ENCODE results near the gene LAMTOR2. TPM values are rescaled to one million over a fixed set of nuclear protein-coding genes. Genes with fewer than 3 reads are reported as not detected.

The LAMTOR2 gene
- total RNA-seq, 1 donor from 2014 or later: 65.6 TPM

DNA sequence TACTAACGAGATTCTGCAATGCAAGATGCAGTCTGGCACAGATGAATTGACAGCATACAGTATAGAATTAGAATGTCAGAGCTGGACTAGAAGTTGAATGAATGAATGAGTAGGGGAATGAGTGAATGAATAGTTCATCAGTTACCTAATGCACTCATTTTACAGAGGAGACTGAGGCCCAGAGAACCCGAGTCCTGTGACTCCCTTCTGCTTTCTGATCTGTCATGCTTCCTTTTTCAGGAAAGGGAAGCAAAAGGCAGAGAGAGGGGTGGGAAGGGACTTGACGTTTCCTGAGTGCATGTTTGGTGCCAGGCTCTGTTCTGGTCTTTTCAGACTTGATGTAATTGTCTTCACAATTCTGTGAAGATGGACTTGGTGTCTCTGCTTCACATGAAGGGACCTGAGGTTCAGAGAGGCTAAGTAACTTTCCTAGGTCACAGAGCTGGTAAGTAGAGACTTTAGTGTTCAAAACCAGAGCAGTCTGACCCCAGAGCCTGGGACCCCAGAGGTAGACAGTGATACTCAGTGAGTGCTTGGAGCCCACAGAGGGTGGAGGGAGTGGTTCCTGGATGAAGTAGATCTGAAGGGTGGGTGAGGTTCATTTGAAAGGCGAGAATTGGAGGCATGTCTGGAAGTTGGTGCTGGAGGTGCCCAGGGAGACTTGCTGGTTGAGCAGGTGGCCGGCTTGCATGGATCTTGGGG, 35.7 kb downstream of the LAMTOR2 start:
- DNase-seq (no peak), ATAC-seq (peak; percentile 22)
- intact Hi-C loops (cut with micrococcal nuclease): no loop called here

DNA sequence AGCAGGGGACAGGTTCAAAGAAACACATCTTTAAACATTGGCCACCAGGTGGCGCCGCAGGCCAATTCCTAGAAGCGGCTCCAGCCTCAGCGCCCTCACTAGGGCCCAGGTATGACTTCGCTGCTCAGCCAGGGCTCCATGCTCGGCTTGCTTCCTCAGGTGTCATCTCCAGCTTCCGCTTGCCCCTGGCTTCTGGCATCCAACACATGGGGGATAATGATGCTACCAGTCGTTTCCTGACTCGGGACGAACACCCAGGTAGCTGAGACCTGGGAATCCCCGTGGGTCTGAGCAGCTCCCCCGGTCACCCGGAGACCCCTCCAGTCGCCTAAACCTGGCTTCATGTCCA, 36.2 kb downstream of the LAMTOR2 start:
- ATAC-seq: peak; percentile 79
- intact Hi-C loops (cut with micrococcal nuclease): no loop called here
- DNase-seq: peak; percentile 89

DNA sequence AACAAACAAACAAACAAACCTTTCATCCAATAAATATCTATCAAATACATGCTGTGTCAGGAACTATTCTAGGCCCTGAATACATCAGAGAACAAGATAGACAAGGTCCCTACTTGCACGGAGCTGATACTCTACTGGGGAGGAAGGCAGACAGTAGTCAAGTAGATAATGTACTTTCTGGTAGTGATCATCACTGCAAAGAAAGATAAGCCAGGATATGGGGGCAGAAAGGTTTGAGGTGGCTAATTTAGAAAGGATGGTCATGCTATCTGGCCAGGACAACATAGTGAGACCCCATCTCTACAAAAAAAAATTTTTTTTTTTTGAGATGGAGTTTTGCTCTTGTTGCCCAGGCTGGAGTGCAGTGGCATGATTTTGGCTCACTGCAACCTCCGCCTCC, 37.0 kb downstream of the LAMTOR2 start:
- intact Hi-C loops (cut with micrococcal nuclease): no loop called here
- no peak for ATAC-seq
- no peak for DNase-seq

DNA sequence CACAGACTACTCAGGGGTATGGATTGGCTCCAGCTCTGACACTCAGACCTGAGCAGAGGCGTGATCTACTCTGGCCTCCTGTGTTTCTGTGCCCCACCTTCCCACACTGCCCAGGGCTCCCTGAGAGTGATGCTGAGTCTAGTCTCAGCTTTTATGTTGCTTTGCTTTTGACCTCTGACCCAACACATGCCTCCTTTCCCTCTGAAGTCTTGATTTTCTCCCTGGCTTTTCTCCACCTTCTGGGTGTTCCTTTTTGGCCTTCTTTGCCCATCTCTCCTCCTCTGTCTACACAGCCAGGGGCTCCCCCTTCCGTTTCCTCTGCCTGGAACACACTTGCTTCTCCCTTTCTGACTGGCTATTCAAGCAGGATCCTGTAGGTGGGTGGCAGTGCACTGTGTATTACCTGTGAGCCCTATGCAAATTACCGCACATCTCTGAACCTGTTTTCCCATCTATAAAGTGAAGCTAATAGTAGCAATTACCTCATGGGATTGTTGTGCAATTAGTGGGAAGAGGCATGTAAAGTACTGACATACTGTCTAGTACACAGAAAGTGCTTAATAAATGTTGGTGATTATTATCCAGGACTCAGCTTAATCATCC, 41.4 kb downstream of the LAMTOR2 start:
- DNase-seq: no peak
- intact Hi-C loops (cut with micrococcal nuclease): loop anchor here (2.0 kb wide), 1 partner anchor 35 kb away; no protein-coding TSS in a partner anchor

DNA sequence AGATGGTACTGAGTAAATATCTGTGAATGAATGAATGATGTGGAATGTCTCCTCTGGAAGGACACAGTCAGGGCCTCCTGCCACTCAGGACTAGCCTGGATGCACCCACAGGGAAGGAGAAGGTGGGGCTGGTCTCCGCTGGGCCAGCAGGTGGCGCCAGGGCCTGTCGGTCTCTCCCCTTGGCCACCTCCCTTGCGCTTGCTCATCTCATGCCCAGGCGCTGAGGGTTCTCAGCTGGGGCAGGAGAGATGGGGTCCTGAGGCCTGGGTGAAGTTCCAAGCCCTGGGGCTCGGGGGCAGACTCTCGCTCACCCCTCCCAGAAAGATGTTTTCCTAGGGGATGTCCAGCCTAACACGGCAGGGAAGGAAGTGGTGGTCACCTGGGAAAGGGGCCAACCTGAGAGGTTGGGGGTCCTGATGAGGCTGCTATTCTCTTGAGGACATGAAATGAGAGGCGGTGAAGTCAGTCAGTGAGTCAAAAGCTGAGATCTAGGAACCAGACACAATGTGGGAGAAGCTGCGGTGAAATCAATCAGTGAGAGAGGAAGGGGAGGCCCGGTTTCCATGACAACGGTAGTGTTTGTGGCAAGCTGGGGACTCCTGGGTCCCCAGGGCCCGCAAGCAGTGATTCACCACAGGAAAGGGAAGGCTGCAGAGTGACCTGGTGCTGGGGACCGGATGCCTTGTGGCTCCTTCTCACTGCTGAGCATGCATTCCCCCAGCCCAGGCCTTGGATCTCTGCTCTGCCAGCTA, 42.2 kb downstream of the LAMTOR2 start:
- peak; percentile 95 for DNase-seq
- intact Hi-C loops (cut with micrococcal nuclease): loop anchor here (2.0 kb wide), 1 partner anchor 34 kb away; no protein-coding TSS in a partner anchor
- peak; percentile 97 for ATAC-seq

More for the DNA sequence above, 41.4 kb downstream of the LAMTOR2 start:
- no peak for ATAC-seq

DNA sequence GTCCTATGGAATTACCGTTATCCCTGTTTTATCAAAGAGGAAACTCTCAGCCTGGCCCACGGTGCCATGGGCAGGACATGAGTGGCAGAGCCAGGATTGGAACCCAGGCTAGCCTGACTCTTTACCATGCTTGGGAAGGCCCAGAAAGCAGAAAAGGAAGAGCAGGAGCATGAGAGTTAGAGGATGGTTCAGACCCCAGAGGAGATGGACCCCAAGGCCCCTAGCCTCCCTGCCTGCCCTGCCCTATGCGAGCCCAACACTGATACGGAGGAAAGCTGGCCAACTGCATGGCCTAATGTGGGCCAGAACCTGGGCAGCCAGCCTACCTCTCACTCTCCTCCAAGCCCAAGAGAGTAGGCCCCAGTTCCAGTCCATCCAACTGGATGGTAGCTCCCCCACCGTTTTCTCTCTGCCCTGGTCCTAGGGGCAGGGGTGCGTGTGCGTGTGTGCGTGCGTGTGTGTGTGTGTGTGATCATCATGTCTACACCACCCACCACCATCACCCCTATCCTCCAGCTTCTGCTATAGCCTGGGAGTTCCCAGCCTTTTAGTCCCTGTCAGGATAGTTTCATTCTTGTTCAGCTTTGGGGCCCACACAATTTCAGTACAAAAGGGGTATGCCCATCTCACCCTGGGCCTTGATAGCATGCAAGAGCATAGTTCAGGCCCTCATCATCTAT, 43.1 kb downstream of the LAMTOR2 start:
- DNase-seq (no peak), ATAC-seq (no peak)
- intact Hi-C loops (cut with micrococcal nuclease): loop anchor here (2.0 kb wide), 1 partner anchor 33 kb away; no protein-coding TSS in a partner anchor

DNA sequence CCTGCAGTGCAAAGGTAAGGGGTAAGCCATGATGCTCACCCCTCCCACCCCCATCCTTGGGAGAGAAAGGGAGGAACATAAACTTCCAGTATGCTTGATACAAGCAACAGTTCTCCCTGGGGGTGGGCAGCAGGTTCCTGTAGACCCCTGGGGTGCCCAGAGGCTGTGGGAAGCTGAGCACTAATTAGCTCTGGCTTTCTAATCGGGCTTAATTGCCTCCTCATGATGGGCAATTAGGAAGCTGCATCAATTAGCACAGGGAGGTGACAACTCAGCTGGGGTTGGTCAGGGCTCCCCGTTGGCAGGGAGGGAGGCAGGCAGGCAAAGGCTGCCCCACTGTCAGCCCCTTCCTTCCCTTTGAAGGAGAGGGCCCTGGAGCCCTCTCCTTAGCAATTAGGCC, 44.2 kb downstream of the LAMTOR2 start:
- ATAC-seq (no peak), DNase-seq (no peak)
- intact Hi-C loops (cut with micrococcal nuclease): no loop called here

DNA sequence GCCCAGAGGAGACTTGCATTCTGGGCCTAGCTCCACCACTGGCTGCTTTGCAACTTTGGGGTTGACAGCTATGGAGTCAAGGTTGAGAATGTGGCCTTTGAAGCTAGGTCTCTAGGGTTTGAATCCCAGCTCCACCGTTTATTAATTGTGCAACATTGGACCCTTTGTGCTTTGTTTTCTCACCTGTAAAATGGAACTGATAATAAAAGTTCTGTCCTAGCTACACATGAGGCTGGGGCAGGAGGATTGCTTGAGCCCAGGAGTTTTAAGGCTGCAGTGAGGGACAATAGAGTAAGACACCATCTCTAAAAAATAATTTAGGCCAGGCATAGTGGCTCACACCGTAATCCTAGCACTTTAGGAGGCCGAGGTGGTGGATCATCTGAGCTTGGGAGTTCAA, 44.7 kb downstream of the LAMTOR2 start:
- ATAC-seq (no peak), DNase-seq (no peak)
- intact Hi-C loops (cut with micrococcal nuclease): no loop called here

DNA sequence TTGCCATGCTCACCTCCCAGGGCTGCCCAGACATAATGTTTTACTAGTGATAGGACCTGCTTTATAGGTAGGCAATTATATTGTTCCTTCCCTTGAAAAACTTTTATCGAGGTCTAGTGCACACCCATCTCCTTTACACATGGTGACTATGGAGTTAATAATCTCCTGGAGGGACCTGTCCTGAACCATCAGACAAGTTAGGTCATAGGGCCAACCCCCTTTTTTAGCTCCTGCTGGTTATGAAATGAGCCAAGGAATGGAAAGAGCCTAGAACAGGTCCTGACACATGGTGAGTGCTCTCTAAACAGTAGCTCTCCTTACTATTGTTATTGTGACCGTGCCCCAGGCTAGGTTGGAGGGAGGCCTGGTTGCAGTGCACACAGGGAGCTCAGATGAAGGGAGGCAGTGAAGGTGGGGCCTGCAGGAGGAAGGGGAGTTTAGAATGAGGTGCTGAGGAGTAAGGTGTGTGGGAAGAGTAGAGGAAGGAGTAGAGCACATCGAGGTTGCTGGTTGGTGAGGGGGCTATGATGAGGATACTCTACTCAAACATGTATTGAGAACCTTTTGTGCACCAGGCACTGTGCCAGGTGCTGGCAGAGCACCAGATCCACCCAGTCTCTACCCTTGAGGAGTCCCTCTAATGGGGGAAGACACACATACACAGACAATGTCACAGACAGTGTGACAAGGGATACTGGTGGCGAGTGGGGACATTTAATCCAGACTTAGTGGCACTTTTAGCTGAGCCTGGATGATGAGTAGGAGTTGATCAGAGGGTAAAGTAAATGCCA, 45.8 kb downstream of the LAMTOR2 start:
- DNase-seq (no peak), ATAC-seq (no peak)
- intact Hi-C loops (cut with micrococcal nuclease): no loop called here

DNA sequence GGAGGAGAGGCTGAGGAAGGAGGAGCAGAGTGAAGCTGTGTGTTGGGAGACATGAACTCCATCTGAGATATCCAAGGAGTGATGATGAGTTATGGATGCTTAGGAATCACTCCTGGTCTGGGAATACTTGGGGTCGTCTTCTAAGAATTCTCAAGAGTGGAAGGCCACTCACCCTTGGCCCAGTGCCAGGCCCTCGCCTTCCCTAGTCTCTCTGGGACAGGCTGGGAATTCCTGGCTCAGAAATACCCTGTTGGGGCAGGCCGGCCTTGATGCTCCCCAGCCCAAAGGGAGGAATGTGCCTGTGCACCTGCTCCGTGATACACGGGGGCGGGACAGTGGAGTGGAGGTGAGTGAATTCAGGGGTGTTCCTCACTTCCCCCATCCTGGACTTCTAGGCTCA, 47.3 kb downstream of the LAMTOR2 start:
- DNase-seq (peak; percentile 57), ATAC-seq (no peak)
- intact Hi-C loops (cut with micrococcal nuclease): no loop called here

DNA sequence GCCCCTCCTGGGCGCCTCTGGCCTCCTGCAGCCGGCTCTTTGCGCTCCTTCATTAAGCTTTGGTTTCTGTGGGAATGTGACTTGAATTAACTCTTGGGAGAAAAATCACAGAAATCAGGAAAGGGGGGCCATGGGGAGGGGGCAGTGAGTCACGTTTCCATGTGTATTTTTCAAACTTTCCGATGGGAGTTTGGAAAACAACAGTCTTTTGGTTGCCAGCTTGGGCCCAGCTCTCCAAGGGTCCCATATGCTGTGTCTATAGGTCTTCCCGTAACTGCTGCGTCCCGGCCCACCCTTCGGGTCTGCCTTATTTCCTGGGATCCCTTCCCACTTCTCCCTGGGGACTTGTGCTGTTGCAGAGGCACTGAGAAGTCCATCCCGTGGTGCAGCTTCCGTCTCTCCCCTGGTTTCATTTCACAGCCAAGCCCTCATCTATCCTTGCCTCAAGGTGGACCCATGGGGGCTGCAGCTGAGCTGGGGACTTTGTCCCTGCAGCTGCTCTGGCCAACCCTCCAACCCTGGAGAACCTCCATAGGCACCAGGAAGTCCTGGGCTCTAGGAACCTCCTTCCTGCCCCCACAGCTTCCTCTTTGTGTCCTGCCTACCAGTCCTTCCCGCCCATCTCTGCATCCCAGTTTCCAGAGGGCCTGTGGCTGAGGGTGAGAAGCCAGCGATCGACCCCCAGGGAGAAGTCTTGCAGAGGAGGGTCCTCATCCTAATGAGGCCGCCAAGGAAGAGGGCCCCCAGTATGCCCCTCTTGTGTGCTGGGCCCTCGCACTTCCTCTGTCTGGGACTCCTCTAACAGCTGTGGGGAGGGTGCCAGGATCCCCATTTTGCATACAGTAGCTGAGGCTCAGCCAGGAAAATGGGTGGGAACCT, 48.3 kb downstream of the LAMTOR2 start:
- no peak for ATAC-seq
- DNase-seq: peak; percentile 44
- intact Hi-C loops (cut with micrococcal nuclease): no loop called here

DNA sequence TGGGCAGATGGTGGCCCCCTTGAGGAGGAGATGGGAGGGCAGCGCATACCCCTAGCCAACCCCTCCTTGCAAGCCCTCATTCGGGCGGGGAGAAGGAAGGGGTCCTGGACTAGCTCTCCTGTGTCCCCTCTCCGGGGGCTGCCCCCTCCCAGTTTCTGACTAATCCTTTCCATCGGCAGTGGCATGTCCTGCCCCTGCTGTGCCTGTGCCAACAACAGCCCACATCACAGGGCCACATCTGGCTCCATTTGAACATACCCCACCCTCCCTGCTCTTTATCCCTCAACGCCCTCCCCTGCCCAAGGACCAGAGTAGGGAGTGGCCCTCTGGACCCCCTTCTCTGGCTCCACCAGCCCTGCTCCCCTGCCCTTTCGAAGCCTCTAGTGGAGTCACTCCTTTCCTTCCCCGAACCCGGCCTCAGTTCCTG, 49.0 kb downstream of the LAMTOR2 start:
- intact Hi-C loops (cut with micrococcal nuclease): no loop called here
- peak; percentile 43 for DNase-seq
- no peak for ATAC-seq

DNA sequence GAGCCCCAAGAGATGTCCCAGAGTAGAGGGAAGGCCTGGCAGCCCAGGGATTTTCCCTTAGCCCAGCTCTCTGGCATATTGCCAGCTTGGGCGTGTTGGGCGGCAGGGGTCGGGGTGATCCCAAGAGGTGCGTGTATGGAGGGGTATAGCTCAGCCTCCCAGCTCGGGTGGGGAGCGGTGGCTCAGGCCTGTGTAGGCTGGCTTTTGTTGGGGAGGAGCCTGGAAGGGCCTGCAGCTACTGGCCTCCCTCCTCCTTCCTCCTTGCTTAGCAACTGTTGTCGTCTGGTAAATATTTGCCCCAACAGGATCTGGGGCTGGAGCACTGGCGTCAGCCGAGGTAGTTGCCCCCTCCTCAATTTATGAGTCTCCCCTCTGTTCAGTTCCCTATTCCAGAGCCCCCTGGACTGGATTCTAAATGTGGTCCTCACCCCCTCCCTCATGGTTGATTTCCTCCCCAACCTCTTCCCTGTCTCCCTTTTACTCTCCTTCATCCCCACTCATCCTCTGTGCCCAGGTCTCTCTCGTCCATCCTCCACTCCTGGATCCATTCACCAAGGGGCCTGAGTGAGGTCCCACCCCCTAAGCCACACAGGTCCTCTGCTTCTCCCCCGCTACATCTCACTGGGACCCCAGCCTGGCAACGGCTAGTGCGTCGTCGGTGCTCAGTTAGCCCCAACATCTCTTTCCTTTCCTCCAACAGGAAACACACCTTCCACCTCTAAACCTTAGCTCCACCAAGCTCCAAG, 49.7 kb downstream of the LAMTOR2 start:
- ATAC-seq (peak; percentile 62), DNase-seq (peak; percentile 79)
- intact Hi-C loops (cut with micrococcal nuclease): no loop called here

DNA sequence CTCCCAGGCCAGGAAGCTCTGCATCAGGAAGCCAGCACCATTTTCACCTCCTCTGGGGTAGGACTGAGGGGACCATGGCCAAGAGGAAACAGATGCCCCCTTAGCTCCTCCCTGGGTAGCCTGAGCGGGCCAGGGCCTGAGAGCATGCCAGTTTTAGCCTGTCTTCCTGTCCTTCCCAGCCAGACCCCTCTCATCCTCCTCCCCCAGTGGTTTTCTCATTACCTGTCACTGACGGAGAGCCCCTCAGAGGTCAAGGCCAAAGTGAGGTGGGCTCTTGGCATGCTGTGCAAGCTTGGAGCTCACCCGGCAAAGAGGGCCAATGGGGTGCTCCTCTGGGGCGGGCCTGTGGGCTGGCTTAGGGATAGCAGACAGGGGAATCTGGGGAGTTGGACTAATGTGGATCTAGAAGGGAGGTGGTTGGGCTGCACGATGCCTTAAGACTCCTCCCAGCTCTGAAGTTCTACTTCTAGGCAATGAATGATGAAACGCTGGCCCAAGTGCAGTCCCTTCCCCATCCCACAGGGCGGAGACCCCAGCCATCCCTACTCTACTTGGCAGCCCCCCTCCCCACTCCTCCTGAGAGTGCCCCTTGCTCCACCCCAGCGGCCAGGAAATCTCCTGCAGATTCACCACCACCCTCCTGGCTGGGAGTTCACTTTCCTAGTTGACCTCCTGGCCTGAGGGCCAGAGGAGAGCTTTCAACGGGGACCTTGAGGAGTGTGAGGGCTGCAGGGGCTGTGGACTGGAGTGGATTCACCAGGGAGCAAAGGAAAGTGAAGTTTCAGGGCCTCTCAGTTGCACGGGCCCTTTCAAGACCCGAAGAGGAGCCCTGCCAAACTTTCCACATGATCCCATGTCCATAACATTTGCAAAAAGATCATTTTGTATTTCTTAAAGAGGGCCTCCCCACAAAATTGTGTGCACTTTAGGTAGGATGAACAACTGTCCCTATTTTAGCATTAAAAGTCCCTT, 50.6 kb downstream of the LAMTOR2 start:
- intact Hi-C loops (cut with micrococcal nuclease): no loop called here
- DNase-seq: peak; percentile 45
- ATAC-seq: no peak

DNA sequence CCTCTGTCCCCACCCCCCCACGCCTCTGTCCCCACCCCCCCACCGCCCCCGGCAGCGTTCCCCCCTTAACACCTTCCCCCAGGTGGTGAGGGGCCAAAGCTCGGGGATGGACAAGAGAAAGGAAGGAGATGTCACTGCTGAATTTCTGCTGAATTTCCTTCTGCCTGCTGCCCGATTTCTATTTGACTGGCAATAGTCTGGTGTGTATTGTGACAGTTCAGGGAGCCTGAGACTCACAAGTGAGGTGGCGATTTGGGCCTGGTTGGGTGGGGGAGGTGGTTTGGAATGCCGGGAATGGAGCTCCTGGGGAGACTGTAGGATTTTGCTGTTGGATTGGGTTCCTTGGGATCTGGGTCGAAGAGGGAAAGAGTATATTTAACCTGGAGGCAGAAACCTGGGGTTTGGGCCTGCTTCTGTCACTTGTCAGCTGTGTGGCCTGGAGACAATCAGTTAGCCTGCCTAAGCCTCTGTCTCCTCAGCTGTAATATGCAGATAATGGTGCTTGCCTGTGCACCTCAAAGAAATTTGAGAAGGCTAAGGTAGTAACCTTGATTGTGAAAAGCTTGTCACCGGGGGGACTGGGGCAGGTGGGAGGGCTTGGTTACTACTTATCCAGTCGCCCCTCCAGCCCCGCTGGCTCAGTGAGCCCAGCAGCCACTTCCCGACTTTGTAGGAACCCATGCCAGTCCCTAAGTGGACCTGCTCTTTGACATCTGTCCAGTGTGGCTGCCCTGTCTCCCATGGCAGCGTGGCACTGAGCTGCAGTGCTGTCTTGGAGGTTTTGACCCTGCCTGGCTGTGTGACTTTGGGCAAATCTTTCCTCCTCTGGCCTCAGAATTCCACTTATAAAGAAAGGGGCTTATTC, 52.3 kb downstream of the LAMTOR2 start:
- intact Hi-C loops (cut with micrococcal nuclease): no loop called here
- DNase-seq: peak; percentile 56
- peak; percentile 34 for ATAC-seq
